ENCODE results near the gene MARCHF7.
"Not testable (repeated sequence)": the region's sequence is repeated elsewhere in the genome, so short reads cannot be mapped to it uniquely, and the experiment has no call there.

The MARCHF7 gene

DNA sequence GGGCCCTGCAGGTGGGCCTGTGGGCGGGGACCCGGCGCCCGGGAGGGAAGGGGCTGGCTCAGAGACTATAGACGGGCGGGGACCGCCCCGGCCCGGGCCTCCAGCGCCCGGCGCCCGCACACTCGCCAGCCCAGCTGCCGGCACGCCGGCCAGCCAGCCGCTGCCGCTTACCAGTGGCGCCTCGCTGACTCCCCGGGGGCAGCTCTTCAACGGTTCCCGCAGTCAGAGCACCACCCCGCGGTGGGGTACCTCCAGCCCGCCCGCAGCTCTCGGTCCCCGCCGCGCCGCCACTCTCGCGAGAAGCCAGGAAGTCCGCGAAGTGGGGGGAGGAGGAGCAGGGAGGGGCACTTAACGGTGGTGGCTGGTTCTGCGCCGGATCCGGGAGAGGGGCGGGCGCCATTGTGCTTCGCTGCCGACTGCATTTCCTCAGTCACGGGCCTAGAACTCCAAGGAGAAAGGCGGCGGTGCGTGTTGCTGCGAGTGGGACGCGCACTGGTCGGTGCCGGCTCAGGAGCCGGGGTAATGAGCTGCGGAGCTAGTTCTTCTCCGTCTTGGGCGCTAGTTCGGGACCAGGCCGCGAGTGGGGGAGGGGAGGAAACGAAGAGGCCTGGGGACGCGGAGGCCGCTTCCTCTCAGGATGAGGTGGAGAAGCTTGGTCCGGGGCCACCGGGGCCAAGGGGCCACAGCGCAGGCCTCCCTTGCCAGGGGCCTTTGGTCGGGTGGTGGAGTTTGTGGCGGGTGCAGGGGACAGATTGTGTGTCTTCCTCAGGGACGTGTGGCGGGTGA, at the start of gene MARCHF7:
Gene MARCHF7, plus strand, starts transcription at position 364 of the 786 bp plus-strand sequence. CDS start 16,517 bp downstream, outside the sequence.
- DNase-seq: peak; percentile 93

- DNase-seq: not testable (repeated sequence)
Observed at GRCh38 chr2:159667423-159667822, 44.9 kb upstream of the MARCHF7 start.

GRCh38 chr2:159671047-159671446, 41.3 kb upstream of the MARCHF7 start:
- no peak for DNase-seq

- peak; percentile 12 for DNase-seq
Observed at GRCh38 chr2:159677654-159678053, 34.7 kb upstream of the MARCHF7 start.

DNA sequence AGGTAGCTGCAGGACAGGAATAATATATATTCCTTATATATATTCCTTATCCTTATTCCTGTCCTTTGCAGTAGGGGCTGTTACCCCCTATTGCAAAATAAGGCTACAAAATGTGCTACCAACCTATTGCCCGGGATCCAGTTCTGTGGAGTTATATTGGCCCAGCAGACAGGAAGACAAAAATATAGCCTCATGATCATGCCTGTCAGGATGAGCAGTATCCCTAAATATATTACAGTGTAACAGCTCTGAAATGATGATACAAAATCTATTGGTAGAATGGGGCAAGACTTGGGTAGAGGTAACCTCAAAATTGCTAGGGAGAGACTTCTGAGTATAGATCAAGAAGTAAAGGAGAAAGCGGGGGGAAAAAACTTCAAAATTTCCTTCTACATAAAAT, 31.6 kb upstream of the MARCHF7 start:
- DNase-seq: no peak

GRCh38 chr2:159683817-159684216, 28.5 kb upstream of the MARCHF7 start:
- DNase-seq: no peak

DNA sequence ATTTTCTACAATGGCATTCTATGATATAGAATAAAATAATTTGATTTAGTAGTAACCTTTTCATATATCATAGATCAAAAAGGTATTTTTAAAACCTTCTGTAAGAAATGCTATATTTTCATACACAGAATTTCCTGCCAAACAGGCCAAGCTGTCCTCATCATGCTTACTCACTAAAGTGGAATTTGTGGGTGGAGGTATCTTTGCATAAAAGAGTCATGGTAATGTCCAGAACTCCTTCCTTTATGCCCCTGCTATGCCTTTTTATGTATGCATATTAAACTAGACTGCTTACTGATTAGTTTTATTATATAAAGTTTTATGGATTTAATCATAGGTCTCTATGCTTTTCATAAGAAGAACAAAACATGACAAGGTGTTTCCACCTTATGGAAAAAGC, 27.5 kb upstream of the MARCHF7 start:
- DNase-seq: no peak

- no peak for DNase-seq
Observed at GRCh38 chr2:159694500-159695040, 17.7 kb upstream of the MARCHF7 start.

DNA sequence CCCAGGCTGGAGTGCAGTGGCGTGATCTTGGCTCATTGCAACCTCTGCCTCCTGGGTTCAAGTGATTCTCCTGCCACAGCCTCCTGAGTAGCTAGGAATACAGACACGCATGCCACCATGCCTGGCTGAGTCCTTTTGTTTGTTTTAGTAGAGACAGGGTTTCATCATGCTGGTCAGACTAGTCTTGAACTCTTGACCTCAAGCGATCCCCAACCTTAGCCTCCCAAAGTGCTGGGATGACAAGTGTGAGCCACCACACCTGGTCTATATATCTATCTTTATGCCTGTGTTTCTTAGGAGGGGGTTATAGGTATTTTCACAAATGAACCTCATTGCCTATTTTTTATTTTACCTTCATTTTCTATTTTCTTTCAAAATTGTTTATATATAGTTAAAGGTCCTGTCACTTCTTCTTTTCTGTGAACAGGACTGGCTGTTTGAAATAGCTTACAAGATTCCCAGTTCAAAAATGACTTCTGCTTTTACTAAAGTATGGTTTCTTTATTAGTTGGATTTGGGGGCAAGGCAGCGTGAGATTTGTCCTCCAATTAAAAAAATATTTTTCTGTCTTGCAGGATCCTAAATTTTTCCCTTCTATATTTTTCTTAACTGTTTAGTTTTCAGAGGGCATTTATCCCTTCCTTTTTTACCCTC, 16.4 kb upstream of the MARCHF7 start:
- no peak for DNase-seq

GRCh38 chr2:159703491-159703890, 8.8 kb upstream of the MARCHF7 start:
- DNase-seq: no peak

DNA sequence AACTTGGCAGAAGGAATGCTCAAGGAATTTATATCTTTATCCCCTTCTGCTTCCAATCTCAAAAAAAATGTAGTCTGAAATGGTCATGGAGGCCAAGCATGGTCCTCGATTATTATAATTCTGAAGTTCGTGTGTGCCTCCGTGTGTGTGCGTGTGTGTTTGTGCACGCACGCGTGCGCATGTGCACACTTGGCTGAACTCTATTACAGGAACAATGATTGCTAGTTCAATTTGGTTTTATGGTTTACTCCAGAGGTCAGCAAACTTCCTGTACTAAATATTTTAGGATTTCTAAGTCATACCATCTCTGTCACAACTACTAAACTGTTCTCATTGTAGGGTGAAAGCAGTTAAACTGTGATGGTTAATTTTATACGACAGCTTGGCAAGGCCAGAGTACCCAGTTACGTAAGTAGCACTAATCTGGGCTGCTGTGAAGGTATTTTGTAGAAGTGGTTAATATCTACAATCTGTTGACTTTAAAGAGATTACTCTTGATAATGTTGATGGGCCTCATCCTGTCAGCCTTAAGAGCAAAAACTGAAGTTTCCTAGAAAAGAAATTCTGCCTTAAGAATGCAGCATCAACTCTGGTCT, 5.8 kb upstream of the MARCHF7 start:
- DNase-seq: no peak

DNA sequence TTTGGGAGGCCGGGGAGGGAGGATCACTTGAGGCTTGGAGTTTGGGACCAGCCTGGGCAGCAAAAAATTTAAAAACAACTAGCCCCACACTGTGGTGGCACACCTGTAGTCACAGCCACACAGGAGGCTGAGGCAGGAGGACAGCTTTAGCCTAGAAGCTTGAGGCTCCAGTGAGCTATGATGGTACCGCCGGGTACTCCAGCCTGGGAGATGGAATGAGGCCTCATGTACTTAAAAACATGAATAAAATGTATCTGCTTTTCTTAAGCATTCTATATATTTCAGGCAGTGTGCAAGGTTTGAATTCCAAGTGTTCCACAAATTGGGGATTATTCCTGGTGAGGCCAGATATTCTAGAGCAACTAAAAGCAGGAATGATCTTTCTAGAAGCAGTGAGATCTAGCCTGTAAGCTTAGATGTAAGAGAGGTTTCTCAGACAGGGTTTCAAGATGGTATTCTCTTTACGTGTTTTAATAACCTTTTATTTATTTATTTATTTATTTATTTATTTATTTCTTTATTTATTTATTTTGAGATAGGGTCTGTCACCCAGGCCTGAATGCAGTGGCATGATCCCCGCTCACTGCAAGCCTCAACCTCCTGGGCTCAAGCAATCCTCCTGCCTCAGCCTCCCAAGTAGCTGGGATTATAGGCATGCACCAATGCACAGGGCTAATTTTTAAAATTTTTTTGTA, 4.1 kb upstream of the MARCHF7 start:
- DNase-seq: no peak

DNA sequence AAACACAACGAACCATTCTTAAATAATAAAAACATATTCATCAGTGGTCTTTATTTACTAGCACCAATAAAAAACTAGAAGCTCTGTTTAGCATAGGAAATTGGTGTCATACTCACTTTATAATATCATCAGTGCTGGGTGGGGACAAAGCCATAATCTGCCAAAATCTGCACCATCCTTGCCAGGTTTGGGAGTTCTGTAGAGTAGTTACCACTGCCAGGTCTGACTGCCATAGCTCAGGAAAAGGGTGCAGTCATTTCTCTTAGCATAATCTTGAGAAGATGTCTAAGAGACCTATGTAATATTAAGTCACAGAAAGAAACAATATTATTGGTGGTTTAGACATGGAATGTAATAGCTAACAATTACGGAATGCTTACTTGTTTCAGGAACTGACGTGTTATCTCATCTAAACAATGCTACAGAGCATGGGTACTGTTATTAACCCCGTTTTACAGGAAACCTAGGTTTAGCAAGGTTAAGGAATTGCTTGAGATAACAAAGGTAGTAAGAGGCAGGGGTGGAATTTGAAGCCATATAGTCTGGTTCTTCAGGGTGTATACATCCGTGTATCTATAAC, 1.6 kb upstream of the MARCHF7 start:
- no peak for DNase-seq

DNA sequence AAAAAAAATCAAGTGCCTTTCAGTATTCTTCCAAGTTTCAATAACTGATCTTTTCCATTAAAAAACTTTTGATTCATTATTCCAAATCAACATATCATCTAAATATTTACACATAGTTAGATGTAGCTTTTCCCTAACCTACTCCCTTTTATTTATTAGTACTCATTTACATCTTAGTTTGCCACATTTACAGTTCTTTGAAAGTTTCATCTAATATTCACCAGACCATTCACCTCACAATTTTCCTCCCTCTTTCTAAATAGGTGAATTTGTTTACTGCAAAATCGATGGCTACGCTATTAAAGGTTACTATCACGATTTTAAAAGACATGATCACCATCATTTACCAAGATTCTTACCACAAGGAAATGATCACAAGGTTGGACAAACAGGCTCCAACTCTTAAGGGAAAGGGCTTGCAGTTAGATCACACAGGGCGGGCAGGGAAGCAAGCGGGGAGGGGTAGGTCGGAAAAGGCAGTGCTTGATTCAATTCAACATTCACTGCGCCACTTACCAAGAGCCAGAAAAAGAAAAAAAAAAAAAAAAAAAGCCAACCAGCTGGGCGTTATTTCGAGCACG, 654 bp upstream of the MARCHF7 start:
- DNase-seq: no peak

GRCh38 chr2:159712929-159713420, 669 bp downstream of the MARCHF7 start:
- no peak for DNase-seq

DNA sequence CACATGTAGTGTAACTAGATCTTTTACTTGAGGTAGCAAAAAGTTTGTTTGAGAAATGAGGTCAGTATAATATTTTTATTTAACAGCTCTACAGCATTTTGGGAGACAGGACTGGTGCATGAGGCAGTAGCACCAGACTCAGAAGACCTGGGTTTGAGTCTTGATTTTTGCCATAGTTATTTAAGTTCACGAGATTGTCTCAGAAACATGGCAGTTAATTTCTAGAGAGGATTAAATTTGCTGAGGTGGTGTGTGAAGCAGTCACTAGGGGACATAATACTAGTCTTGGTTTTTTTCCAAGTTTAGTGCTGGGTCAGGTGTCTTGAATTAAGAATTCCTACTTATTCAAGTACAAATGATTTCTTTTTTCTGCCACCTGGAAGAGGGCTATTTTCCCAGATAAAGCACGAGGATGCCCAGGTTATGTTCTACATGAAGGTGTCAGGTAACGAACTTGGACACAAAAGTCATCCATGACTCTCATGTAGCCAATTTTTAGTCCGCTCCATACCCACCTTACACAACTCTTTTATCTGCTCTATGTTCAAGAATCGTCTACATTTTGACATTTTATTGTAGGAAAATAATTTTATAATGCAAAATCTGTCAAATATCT, 1.4 kb downstream of the MARCHF7 start:
- DNase-seq: peak; percentile 13

- no peak for DNase-seq
Observed at GRCh38 chr2:159714247-159714930, 2.1 kb downstream of the MARCHF7 start.

- DNase-seq: no peak
Observed at GRCh38 chr2:159715451-159715850, 3.1 kb downstream of the MARCHF7 start.

DNA sequence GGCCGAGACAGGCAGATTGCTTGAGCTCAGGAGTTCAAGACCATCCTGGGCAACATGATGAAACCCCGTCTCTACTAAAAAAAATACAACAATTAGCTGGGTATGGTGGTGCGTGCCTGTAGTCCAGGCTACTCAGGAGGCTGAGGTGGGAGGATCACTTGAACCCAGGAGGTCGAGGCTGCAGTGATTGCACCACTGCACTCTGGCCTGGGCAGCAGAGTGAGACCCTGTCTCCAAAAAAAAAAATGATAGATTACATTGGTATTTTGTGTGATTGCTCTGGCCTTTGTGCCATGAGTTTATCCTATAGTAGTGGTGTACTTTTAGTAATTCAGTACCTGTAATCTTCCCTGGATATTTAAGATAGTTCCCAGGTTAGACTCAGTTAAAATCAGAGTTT, 4.1 kb downstream of the MARCHF7 start:
- DNase-seq: not testable (repeated sequence)

DNA sequence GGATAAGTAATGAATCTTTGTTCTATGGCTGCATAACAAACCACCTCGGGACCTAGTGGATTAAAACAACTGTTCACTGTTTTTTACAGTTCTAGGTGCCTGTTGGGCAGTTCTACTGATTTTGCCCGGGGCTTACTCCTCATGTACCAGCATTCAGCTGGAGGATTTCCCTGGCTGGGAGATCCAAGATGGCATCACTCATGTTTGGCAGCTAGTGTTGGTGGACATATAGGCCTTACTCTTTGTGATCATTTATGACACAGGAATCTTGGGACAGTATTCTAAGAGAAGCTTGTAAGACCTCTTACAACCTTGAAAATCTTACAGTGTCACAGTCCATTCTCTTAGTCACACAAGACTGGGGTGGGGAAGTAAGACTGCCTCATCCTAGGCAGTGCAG, 4.6 kb downstream of the MARCHF7 start:
- DNase-seq: no peak

DNA sequence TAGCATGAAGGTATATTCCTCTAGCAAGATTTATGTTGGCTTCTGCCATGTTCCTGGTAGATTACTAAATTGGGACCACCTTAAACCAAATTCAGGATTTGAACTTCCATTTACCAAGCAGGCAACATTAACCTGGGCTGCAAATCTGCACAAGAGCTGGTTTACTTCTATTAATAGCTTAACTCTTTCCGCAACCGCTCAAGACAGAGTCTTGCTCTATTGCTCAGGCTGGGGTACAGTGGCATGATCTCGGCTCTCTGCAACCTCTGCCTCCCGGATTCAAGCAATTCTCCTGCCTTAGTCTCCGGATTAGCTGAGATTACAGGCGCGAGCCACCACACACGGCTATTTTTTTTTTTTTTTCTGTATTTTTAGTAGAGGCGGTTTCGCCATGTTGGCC, 8.4 kb downstream of the MARCHF7 start:
- DNase-seq: no peak
